Central memory CD8-positive, alpha-beta T cell (primary cell): ENCODE measurements around the gene MPST.
A peak's percentile ranks its signal among the peaks of the same experiment; 100 is the strongest.

Source experiments
- ATAC-seq: fragments of 150-1000 bp; cut with Tn5 transposase; replicated peaks from 2 replicates; pipeline ENCODE4 v1.10.0; 2022; ENCODE audit warnings: mild to moderate bottlenecking, moderate FRiP score, moderate number of reproducible peaks; ENCODE audit not compliant: poor library complexity, severe bottlenecking; ENCODE audit errors: extremely low read depth
- DNase-seq, 2 donors: peaks; one replicate each; pipeline ENCODE4 v3.0.0; 2021; ENCODE audit warnings: low spot score in 2 of 2
- H3K27ac Mint-ChIP-seq: one replicate; pipeline ENCODE4 v1.8.0; 2022; ENCODE audit warnings: low read depth, mild to moderate bottlenecking, moderate library complexity, mixed read lengths
- H3K27me3 Mint-ChIP-seq: one replicate; pipeline ENCODE4 v1.8.0; 2022; ENCODE audit warnings: mixed read lengths
- H3K36me3 Mint-ChIP-seq: one replicate; pipeline ENCODE4 v1.8.0; 2022; ENCODE audit warnings: mild to moderate bottlenecking, moderate library complexity, mixed read lengths; ENCODE audit not compliant: insufficient read depth
- H3K4me1 Mint-ChIP-seq: one replicate; pipeline ENCODE4 v1.8.0; 2022; ENCODE audit warnings: mixed read lengths
- H3K4me3 Mint-ChIP-seq: one replicate; pipeline ENCODE4 v1.8.0; 2022; ENCODE audit warnings: mild to moderate bottlenecking, moderate library complexity, mixed read lengths
- H3K9me3 Mint-ChIP-seq: one replicate; pipeline ENCODE4 v1.8.0; 2022; ENCODE audit warnings: mixed read lengths

The MPST gene

GRCh38 chr22:37019309-37020191 lies at the start of gene MPST, which contains the start of gene TST:
MPST (plus strand) TSS chr22:37019742; CDS start chr22:37019837, 95 bp downstream.
TST (minus strand) TSS chr22:37019447; CDS start chr22:37018732, 715 bp downstream.
- Mint-ChIP-seq H3K4me3 (peak within 1 kb of the TSS; percentile 85), H3K4me1 (peaks cover 11% of the 10 kb centered on the region), H3K9me3 (no peaks in the 10 kb centered on the region), H3K27me3 (no peaks in the 10 kb centered on the region), H3K36me3 (peaks cover 2% of the 10 kb centered on the region), H3K27ac (peak within 1 kb of the TSS; percentile 46)
- ATAC-seq: peak; percentile 76
- DNase-seq: peak in 1 of 2 donors; percentile 22

- Mint-ChIP-seq H3K36me3 (no peaks in the 10 kb centered on the region), H3K27ac (no peak overlapping the region), H3K9me3 (no peaks in the 10 kb centered on the region), H3K27me3 (no peaks in the 10 kb centered on the region), H3K4me1 (no peaks in the 10 kb centered on the region), H3K4me3 (no peak overlapping the region)
- ATAC-seq (no peak), DNase-seq (no peak)
These were observed 48.0 kb upstream of the MPST start for GRCh38 chr22:36971341-36972125.

DNA sequence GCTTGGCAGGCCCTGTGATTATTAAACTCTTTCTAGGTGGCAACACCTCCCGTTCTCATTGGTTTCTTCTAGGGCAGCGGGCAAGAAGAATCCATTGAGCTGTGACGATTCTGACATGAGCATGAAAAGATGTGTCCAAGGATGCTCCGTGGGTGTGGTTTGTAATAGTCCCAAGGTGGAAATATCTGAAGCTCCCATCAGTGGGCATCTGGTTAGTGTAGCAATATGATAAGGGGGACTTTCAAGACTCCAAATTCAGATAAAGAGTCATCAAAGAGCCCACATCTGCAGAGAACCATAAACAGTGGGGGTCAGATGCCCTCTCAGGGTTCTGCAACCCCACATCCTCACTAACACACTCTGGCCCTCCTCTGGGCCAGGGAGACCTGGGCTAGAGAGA lies 42.9 kb upstream of the MPST start:
- peak overlapping the region; percentile 99 for H3K4me3 Mint-ChIP-seq
- no peak for ATAC-seq
- peak overlapping the region; percentile 95 for H3K27ac Mint-ChIP-seq
- DNase-seq: no peak
- peaks cover 15% of the 10 kb centered on the region for H3K4me1 Mint-ChIP-seq
- H3K36me3 Mint-ChIP-seq: no peaks in the 10 kb centered on the region
- H3K27me3 Mint-ChIP-seq: peaks cover under 1% of the 10 kb centered on the region
- H3K9me3 Mint-ChIP-seq: no peaks in the 10 kb centered on the region

DNA sequence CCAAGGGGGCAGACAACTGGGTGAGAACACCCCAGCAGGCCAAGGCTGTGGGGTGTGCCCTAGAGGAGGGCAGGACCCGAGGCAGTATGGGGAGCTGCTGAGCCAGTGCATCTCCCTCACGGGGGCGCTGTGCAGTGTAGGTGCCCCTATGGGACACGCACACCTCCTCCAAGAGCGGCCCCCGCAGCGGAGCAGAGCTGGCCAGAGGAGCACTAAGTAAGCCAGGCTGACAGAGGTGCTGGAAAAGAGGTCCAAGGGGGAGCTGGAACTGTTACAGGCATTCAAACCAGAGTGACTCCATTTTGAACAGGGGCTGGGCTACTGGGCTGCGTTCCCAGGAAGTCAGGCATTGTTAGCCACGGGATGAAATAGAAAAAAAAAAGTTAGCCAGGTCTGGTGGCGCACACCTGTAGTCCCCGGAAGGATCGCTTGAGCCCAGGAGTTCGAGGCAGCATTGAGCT lies 42.1 kb upstream of the MPST start:
- ATAC-seq: peak; percentile 98
- H3K4me3 Mint-ChIP-seq: peak overlapping the region; percentile 99
- H3K27ac Mint-ChIP-seq: peak overlapping the region; percentile 95
- peak; percentile 71 to 75 for DNase-seq
- H3K4me1 Mint-ChIP-seq: peaks cover 15% of the 10 kb centered on the region
- no peaks in the 10 kb centered on the region for H3K36me3 Mint-ChIP-seq
- peaks cover 9% of the 10 kb centered on the region for H3K27me3 Mint-ChIP-seq
- no peaks in the 10 kb centered on the region for H3K9me3 Mint-ChIP-seq

DNA sequence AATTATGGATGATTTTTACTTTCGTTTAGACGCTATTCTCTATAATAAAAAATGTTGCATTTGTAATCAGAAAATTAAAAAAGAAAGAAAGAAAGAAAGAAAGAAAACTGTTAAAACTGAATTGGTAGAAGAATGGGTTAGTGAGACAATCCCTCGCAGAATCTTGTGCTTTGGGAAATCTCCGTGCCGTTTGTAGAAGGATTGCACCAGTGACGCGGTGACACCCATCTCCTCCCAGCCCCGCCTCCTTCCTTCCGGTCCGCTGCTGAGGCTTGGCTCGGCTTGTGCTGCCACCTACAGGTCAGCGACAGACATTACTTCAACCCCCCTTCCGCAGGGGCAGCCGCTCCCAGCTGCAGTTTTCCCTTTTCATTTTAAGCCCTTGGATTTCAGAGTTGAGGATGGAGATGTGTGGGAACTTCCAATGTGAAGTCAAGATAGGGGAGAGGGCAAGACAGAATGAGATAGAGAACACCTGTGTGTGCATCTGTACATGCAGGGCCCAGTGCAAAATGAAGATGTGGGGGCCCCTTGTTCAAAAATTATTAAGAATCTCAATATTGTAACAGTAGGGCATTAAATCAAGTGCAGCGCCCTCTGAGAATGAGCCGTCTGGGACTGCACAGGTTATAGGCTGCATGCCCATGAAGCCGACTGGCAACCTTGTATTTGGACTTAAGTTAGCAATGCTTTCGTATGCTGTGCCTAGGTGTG lies 41.4 kb upstream of the MPST start:
- peak overlapping the region; percentile 95 for H3K27ac Mint-ChIP-seq
- no peaks in the 10 kb centered on the region for H3K36me3 Mint-ChIP-seq
- ATAC-seq (peak; percentile 82), DNase-seq (peak; percentile 78 to 81)
- H3K27me3 Mint-ChIP-seq: peaks cover 16% of the 10 kb centered on the region
- no peaks in the 10 kb centered on the region for H3K9me3 Mint-ChIP-seq
- peaks cover 15% of the 10 kb centered on the region for H3K4me1 Mint-ChIP-seq
- H3K4me3 Mint-ChIP-seq: peak overlapping the region; percentile 99

GRCh38 chr22:36979016-36979910 lies 40.3 kb upstream of the MPST start:
- H3K4me3 Mint-ChIP-seq: no peak overlapping the region
- H3K36me3 Mint-ChIP-seq: no peaks in the 10 kb centered on the region
- H3K4me1 Mint-ChIP-seq: peaks cover 15% of the 10 kb centered on the region
- peaks cover 26% of the 10 kb centered on the region for H3K27me3 Mint-ChIP-seq
- no peaks in the 10 kb centered on the region for H3K9me3 Mint-ChIP-seq
- ATAC-seq (no peak), DNase-seq (no peak)
- H3K27ac Mint-ChIP-seq: no peak overlapping the region

DNA sequence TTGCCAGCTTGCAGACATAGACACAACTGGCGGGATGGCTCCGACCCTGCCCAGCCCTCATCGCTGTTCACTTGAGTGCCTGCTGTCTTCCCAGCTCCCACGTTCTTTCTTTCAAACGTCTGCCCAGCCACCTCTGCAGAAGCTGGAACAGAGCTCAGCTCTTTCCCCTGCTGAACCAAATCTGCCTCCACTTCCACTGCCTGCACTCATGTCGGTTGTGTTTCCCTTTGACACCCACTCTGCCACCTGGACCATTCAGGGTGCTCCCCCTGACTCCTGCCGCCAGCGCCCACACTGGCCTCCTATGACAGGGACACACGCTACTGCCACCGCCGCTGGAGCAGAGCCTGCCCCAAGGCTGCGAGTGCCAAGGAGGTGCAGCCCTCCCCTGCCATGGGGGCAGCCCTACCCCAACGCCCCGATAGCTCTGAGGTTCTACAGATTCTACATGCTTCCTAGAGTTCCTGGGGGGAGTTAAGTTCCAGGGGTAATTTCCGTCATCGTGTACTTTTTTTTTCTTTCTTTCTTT lies 38.2 kb upstream of the MPST start:
- H3K27me3 Mint-ChIP-seq: peaks cover 40% of the 10 kb centered on the region
- no peak overlapping the region for H3K27ac Mint-ChIP-seq
- DNase-seq: no peak
- H3K9me3 Mint-ChIP-seq: no peaks in the 10 kb centered on the region
- H3K4me1 Mint-ChIP-seq: peaks cover 15% of the 10 kb centered on the region
- ATAC-seq: no peak
- no peaks in the 10 kb centered on the region for H3K36me3 Mint-ChIP-seq
- no peak overlapping the region for H3K4me3 Mint-ChIP-seq

DNA sequence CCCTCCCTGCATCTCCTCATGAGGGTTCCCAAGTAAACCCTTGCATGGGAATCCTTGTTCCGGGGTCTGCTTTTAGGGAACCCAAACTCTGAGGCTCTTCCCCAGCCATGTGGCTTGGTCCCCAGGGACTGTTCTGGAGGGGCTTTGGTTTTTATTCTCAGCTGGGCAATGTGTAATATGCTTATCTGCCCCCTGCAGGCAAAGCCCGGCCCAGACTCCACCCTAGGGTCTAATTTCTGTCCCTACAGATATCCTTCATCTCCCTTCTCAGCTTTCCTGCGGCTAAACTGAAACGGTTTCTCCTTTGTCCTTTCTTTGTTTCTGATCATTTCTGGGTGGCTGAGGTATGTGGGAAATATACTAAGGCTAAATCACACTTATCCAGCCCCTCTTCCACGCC lies 37.4 kb upstream of the MPST start:
- H3K27me3 Mint-ChIP-seq: peaks cover 40% of the 10 kb centered on the region
- no peaks in the 10 kb centered on the region for H3K9me3 Mint-ChIP-seq
- no peak overlapping the region for H3K4me3 Mint-ChIP-seq
- DNase-seq (no peak), ATAC-seq (no peak)
- H3K27ac Mint-ChIP-seq: no peak overlapping the region
- no peaks in the 10 kb centered on the region for H3K36me3 Mint-ChIP-seq
- H3K4me1 Mint-ChIP-seq: peaks cover 11% of the 10 kb centered on the region

- Mint-ChIP-seq H3K4me3 (no peak overlapping the region), H3K36me3 (no peaks in the 10 kb centered on the region), H3K4me1 (no peaks in the 10 kb centered on the region), H3K27me3 (peaks cover 62% of the 10 kb centered on the region), H3K27ac (no peak overlapping the region), H3K9me3 (no peaks in the 10 kb centered on the region)
- ATAC-seq (no peak), DNase-seq (no peak)
These were observed 34.2 kb upstream of the MPST start for GRCh38 chr22:36985211-36985889.

DNA sequence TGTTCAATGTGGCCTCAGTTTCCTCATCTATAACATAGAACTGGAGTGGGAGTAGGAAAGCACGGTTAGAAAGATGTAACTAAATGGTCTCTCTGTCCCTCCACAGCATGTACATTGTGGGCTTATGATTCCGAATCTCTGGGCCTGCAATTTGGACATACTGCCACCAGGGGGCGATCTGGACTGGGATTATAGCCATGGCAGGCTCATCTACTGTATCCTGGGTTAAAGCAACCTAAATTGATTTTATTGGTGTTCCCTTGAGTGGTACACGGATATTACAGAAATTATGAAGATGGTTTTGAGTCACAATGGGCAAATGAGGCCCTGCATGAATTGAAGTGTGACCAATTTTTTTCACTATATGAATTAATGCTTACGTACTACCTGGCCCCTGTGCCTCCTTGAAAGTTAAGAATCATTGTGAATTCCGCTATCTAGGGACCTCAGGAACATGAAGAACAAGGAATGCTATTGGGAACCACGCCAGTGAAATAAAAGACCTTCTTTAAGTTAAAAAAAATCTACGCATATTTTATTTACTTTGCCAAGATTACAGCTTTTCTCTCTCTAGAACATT lies 33.2 kb upstream of the MPST start:
- Mint-ChIP-seq H3K9me3 (no peaks in the 10 kb centered on the region), H3K36me3 (no peaks in the 10 kb centered on the region), H3K4me1 (no peaks in the 10 kb centered on the region), H3K4me3 (no peak overlapping the region), H3K27ac (no peak overlapping the region), H3K27me3 (peaks cover 71% of the 10 kb centered on the region)
- DNase-seq: no peak
- ATAC-seq: no peak
